HEK293 (cell line): Measurements from ENCODE around the gene PRDM15.

ENCODE experiments used
- KLF9 ChIP-seq: fragments of 450-650 bp; formaldehyde crosslinking; IDR thresholded peaks from 2 replicates; pipeline ENCODE4 v1.5.1; 2016; ENCODE audit warnings: missing biosample characterization, missing genetic modification characterization, low read depth
- PRDM10 ChIP-seq: fragments of 450-650 bp; formaldehyde crosslinking; IDR thresholded peaks from 2 replicates; pipeline ENCODE4 v1.5.1; 2016; ENCODE audit warnings: missing biosample characterization, missing genetic modification characterization
- SCRT2 ChIP-seq: fragments of 450-650 bp; formaldehyde crosslinking; IDR thresholded peaks from 2 replicates; pipeline ENCODE4 v1.5.1; 2016; ENCODE audit warnings: missing biosample characterization, missing genetic modification characterization
- SP3 ChIP-seq: fragments of 450-650 bp; formaldehyde crosslinking; IDR thresholded peaks from 2 replicates; pipeline ENCODE4 v1.5.1; 2016; ENCODE audit warnings: missing biosample characterization, missing genetic modification characterization
- TRIM28 ChIP-seq: IDR thresholded peaks from 2 replicates; pipeline ENCODE4 v1.6.1; 2011; ENCODE audit warnings: low read length, control low read depth, borderline replicate concordance
- TSHZ1 ChIP-seq: fragments of 450-650 bp; formaldehyde crosslinking; IDR thresholded peaks from 2 replicates; pipeline ENCODE4 v1.5.1; 2016; ENCODE audit warnings: missing biosample characterization, missing genetic modification characterization, borderline replicate concordance
- ZNF174 ChIP-seq: fragments of 450-650 bp; formaldehyde crosslinking; IDR thresholded peaks from 2 replicates; pipeline ENCODE4 v1.5.0; 2017; ENCODE audit warnings: missing biosample characterization, mild to moderate bottlenecking, missing genetic modification characterization
- ZNF23 ChIP-seq: fragments of 450-650 bp; formaldehyde crosslinking; IDR thresholded peaks from 2 replicates; pipeline ENCODE4 v1.5.1; 2016; ENCODE audit warnings: missing biosample characterization, missing genetic modification characterization, borderline replicate concordance
- ZNF280D ChIP-seq: fragments of 450-650 bp; formaldehyde crosslinking; IDR thresholded peaks from 2 replicates; pipeline ENCODE4 v1.5.1; 2016; ENCODE audit warnings: missing biosample characterization, missing genetic modification characterization
- ZNF335 ChIP-seq: fragments of 450-650 bp; formaldehyde crosslinking; conservative IDR thresholded peaks from 2 replicates; pipeline ENCODE4 v1.5.1; 2016; ENCODE audit warnings: missing biosample characterization, missing genetic modification characterization
- ZNF341 ChIP-seq: fragments of 450-650 bp; formaldehyde crosslinking; IDR thresholded peaks from 2 replicates; pipeline ENCODE4; 2016; ENCODE audit warnings: low read depth, missing biosample characterization, missing genetic modification characterization
- ZNF501 ChIP-seq: fragments of 450-650 bp; formaldehyde crosslinking; IDR thresholded peaks from 2 replicates; pipeline ENCODE4 v1.5.1; 2016; ENCODE audit warnings: missing biosample characterization, missing genetic modification characterization
- ZNF560 ChIP-seq: fragments of 450-650 bp; formaldehyde crosslinking; IDR thresholded peaks from 2 replicates; pipeline ENCODE4 v1.5.1; 2017; ENCODE audit warnings: missing biosample characterization, missing genetic modification characterization, borderline replicate concordance
- ZNF639 ChIP-seq: fragments of 450-650 bp; formaldehyde crosslinking; IDR thresholded peaks from 2 replicates; pipeline ENCODE4 v1.5.1; 2016; ENCODE audit warnings: missing biosample characterization, missing genetic modification characterization
- ZNF654 ChIP-seq: fragments of 450-650 bp; formaldehyde crosslinking; IDR thresholded peaks from 2 replicates; pipeline ENCODE4 v1.5.1; 2016; ENCODE audit warnings: low read depth, missing biosample characterization, missing genetic modification characterization
- ZNF704 ChIP-seq: fragments of 450-650 bp; formaldehyde crosslinking; IDR thresholded peaks from 2 replicates; pipeline ENCODE4 v1.5.1; 2016; ENCODE audit warnings: missing biosample characterization, missing genetic modification characterization
- ZNF707 ChIP-seq: fragments of 450-650 bp; formaldehyde crosslinking; IDR thresholded peaks from 2 replicates; pipeline ENCODE4 v1.5.1; 2016; ENCODE audit warnings: missing biosample characterization, missing genetic modification characterization
- ZNF768 ChIP-seq: fragments of 450-650 bp; formaldehyde crosslinking; IDR thresholded peaks from 2 replicates; pipeline ENCODE4 v1.5.1; 2018; ENCODE audit warnings: missing biosample characterization, mild to moderate bottlenecking, missing genetic modification characterization
- ZSCAN18 ChIP-seq: fragments of 450-650 bp; formaldehyde crosslinking; IDR thresholded peaks from 2 replicates; pipeline ENCODE4 v1.5.1; 2016; ENCODE audit warnings: missing biosample characterization, missing genetic modification characterization
- ZSCAN5A ChIP-seq: fragments of 450-650 bp; formaldehyde crosslinking; IDR thresholded peaks from 2 replicates; pipeline ENCODE4 v1.5.1; 2016; ENCODE audit warnings: missing biosample characterization, missing genetic modification characterization

Gene PRDM15

GRCh38 chr21:41877901-41878830, 978 bp downstream of the PRDM15 start (continued):
- no peak for TF ChIP-seq ZNF707 (tag by site-specific recombination)
- TF ChIP-seq SCRT2 (tag by site-specific recombination): peak; percentile 23; the same call in 1 of the 2 replicates
- TF ChIP-seq ZNF280D (tag by site-specific recombination): no peak
- peak; percentile 62 for TF ChIP-seq SP3 (tag by site-specific recombination)
- TF ChIP-seq ZNF768 (tag by site-specific recombination): no peak
- TF ChIP-seq KLF9 (tag by site-specific recombination): peak; percentile 68
- TF ChIP-seq ZNF560 (tag by site-specific recombination): no peak
- TF ChIP-seq ZNF335: peak; percentile 56
- TF ChIP-seq ZNF639: peak; percentile 70; the same call in 1 of the 2 replicates
- no peak for TF ChIP-seq TSHZ1
- no peak for TF ChIP-seq ZSCAN18 (tag by site-specific recombination)
- no peak for TF ChIP-seq ZNF23
- no peak for TF ChIP-seq ZNF704 (tag by site-specific recombination)
- TF ChIP-seq ZNF174 (tag by site-specific recombination): no peak
- no peak for TF ChIP-seq ZNF501 (tag by site-specific recombination)
- no peak for TF ChIP-seq TRIM28
- peak; percentile 97 for TF ChIP-seq PRDM10 (tag by site-specific recombination)
- TF ChIP-seq ZNF341 (tag by site-specific recombination): no peak
- TF ChIP-seq ZSCAN5A (tag by site-specific recombination): 0 out of 2 replicates have a peak, but pooled peaks have one; percentile 35
- no peak for TF ChIP-seq ZNF654
